ENCODE measurements around the gene MRPS26. TPM values are rescaled to one million over a fixed set of nuclear protein-coding genes. Genes with fewer than 3 reads are reported as not detected.

Gene MRPS26
- total RNA-seq, 1 experiment from 2014 or later, result 95.0 TPM

GRCh38 chr20:3090565-3090964, 44.7 kb downstream of the MRPS26 start:
- Histone ChIP-seq H3K36me3 (ENCODE audit: control insufficient read depth, insufficient read depth, low read length) (no peaks in the 10 kb centered on the region), H3K9me3 (no peaks in the 10 kb centered on the region), H3K27me3 (replicated peaks; ENCODE audit: control insufficient read depth, insufficient read depth, low read length) (no peaks in the 10 kb centered on the region), H3K4me1 (no peaks in the 10 kb centered on the region), H3K4me3 (ENCODE audit: low read depth, low read length) (no peak overlapping the region)
- no TSS peak for BruUV-seq (replicated peaks)
- DNase-seq, result no peak
- intact Hi-C loops (cut with micrococcal nuclease; ENCODE audit: unreplicated experiment), result no loop called here
- Mint-ChIP-seq H3K36me3 (ENCODE audit: insufficient read depth, unreplicated experiment) (no peaks in the 10 kb centered on the region), H3K4me3 (ENCODE audit: unreplicated experiment) (no peak overlapping the region), H3K27ac (ENCODE audit: unreplicated experiment) (no peak overlapping the region), H3K4me1 (ENCODE audit: low read depth, unreplicated experiment) (no peaks in the 10 kb centered on the region), H3K9me3 (ENCODE audit: unreplicated experiment) (no peaks in the 10 kb centered on the region), H3K27me3 (ENCODE audit: insufficient read depth, unreplicated experiment) (no peaks in the 10 kb centered on the region)
- no peak for TF ChIP-seq CTCF (IDR thresholded peaks at IDR 0.05; ENCODE audit: insufficient read depth in 1 of 2, low read depth in 1 of 2, low read length in 1 of 2, severe bottlenecking in 1 of 2, unreplicated experiment in 1 of 2)
- POLR2A ChIA-PET, result no interaction called here
- CTCF ChIA-PET, result interaction anchor here (0.6 kb wide), 1 partner anchor 27 kb away, joined by 3 read pairs; no protein-coding TSS in a partner anchor

GRCh38 chr20:3092611-3093379, 46.9 kb downstream of the MRPS26 start:
- Histone ChIP-seq H3K4me3 (ENCODE audit: low read depth, low read length) (no peak overlapping the region), H3K4me1 (no peaks in the 10 kb centered on the region), H3K9me3 (no peaks in the 10 kb centered on the region), H3K27me3 (replicated peaks; ENCODE audit: control insufficient read depth, insufficient read depth, low read length) (no peaks in the 10 kb centered on the region), H3K36me3 (ENCODE audit: control insufficient read depth, insufficient read depth, low read length) (no peaks in the 10 kb centered on the region)
- BruUV-seq (replicated peaks), result no TSS peak
- intact Hi-C loops (cut with micrococcal nuclease; ENCODE audit: unreplicated experiment), result no loop called here
- no peaks in the 10 kb centered on the region for H3K36me3 Mint-ChIP-seq (ENCODE audit: insufficient read depth, unreplicated experiment)
- DNase-seq, result no peak
- no peak overlapping the region for H3K4me3 Mint-ChIP-seq (ENCODE audit: unreplicated experiment)
- no peaks in the 10 kb centered on the region for H3K9me3 Mint-ChIP-seq (ENCODE audit: unreplicated experiment)
- H3K27me3 Mint-ChIP-seq (ENCODE audit: insufficient read depth, unreplicated experiment), result no peaks in the 10 kb centered on the region
- POLR2A ChIA-PET, result no interaction called here
- H3K27ac Mint-ChIP-seq (ENCODE audit: unreplicated experiment), result no peak overlapping the region
- CTCF ChIA-PET, result interaction anchor here (0.5 kb wide), 1 partner anchor 412 kb away, joined by 3 read pairs; no protein-coding TSS in a partner anchor
- H3K4me1 Mint-ChIP-seq (ENCODE audit: low read depth, unreplicated experiment), result no peaks in the 10 kb centered on the region
- no peak for TF ChIP-seq CTCF (IDR thresholded peaks at IDR 0.05; ENCODE audit: insufficient read depth in 1 of 2, low read depth in 1 of 2, low read length in 1 of 2, severe bottlenecking in 1 of 2, unreplicated experiment in 1 of 2)

- Mint-ChIP-seq H3K9me3 (ENCODE audit: unreplicated experiment) (no peaks in the 10 kb centered on the region), H3K27ac (ENCODE audit: unreplicated experiment) (no peak overlapping the region), H3K4me3 (ENCODE audit: unreplicated experiment) (no peak overlapping the region), H3K4me1 (ENCODE audit: low read depth, unreplicated experiment) (no peaks in the 10 kb centered on the region), H3K27me3 (ENCODE audit: insufficient read depth, unreplicated experiment) (no peaks in the 10 kb centered on the region), H3K36me3 (ENCODE audit: insufficient read depth, unreplicated experiment) (no peaks in the 10 kb centered on the region)
- no peaks in the 10 kb centered on the region for H3K27me3 ChIP-seq (replicated peaks; ENCODE audit: control insufficient read depth, insufficient read depth, low read length)
- H3K36me3 ChIP-seq (ENCODE audit: control insufficient read depth, insufficient read depth, low read length), result no peaks in the 10 kb centered on the region
- CTCF ChIA-PET, result no interaction called here
- H3K4me3 ChIP-seq (ENCODE audit: low read depth, low read length), result no peak overlapping the region
- H3K9me3 ChIP-seq, result no peaks in the 10 kb centered on the region
- TF ChIP-seq CTCF (IDR thresholded peaks at IDR 0.05; ENCODE audit: insufficient read depth in 1 of 2, low read depth in 1 of 2, low read length in 1 of 2, severe bottlenecking in 1 of 2, unreplicated experiment in 1 of 2), result no peak
- BruUV-seq (replicated peaks), result no TSS peak
- DNase-seq, result no peak
- POLR2A ChIA-PET, result no interaction called here
- intact Hi-C loops (cut with micrococcal nuclease; ENCODE audit: unreplicated experiment), result no loop called here
- H3K4me1 ChIP-seq, result no peaks in the 10 kb centered on the region
Measured at GRCh38 chr20:3093861-3094361, 48.1 kb downstream of the MRPS26 start.
